Stimulated activated CD4-positive, alpha-beta T cell treated with anti-CD3 and anti-CD28 coated beads, Interleukin-2, amount 100 ng/mL, for 24 hours (primary cell): ENCODE measurements around the gene UBE2H.

Experiments used
- DNase-seq, 2 donors: peaks; one replicate each; pipeline ENCODE4 v3.0.0-alpha.2; 2020

The UBE2H gene

GRCh38 chr7:129950191-129950932 lies 2.4 kb downstream of the UBE2H start:
- no peak for DNase-seq

GRCh38 chr7:129949292-129950133 lies 3.2 kb downstream of the UBE2H start:
- DNase-seq = peak in 1 of 2 donors; percentile 32

- DNase-seq = peak; percentile 73 to 75
Observed at GRCh38 chr7:129948877-129949291, 3.9 kb downstream of the UBE2H start.

- no peak for DNase-seq
Observed at GRCh38 chr7:129948338-129948737, 4.4 kb downstream of the UBE2H start.

GRCh38 chr7:129947701-129948100 lies 5.1 kb downstream of the UBE2H start:
- no peak for DNase-seq

- DNase-seq = no peak
Observed at GRCh38 chr7:129947049-129947448, 5.7 kb downstream of the UBE2H start.

- no peak for DNase-seq
Observed at GRCh38 chr7:129946282-129946681, 6.5 kb downstream of the UBE2H start.

- DNase-seq = no peak
Observed at GRCh38 chr7:129943352-129943751, 9.4 kb downstream of the UBE2H start.

- DNase-seq = no peak
Observed at GRCh38 chr7:129940329-129940728, 12.4 kb downstream of the UBE2H start.

GRCh38 chr7:129939881-129940280 lies 12.9 kb downstream of the UBE2H start:
- DNase-seq = no peak

GRCh38 chr7:129933627-129934026 lies 19.1 kb downstream of the UBE2H start:
- DNase-seq = no peak

GRCh38 chr7:129926618-129927017 lies 26.1 kb downstream of the UBE2H start:
- no peak for DNase-seq

GRCh38 chr7:129925416-129926002 lies 27.3 kb downstream of the UBE2H start:
- no peak for DNase-seq

GRCh38 chr7:129924602-129925001 lies 28.2 kb downstream of the UBE2H start:
- no peak for DNase-seq

GRCh38 chr7:129923709-129924108 lies 29.1 kb downstream of the UBE2H start:
- no peak for DNase-seq

GRCh38 chr7:129919492-129919891 lies 33.3 kb downstream of the UBE2H start:
- no peak for DNase-seq

- DNase-seq = no peak
Observed at GRCh38 chr7:129918922-129919321, 33.8 kb downstream of the UBE2H start.

GRCh38 chr7:129917934-129918333 lies 34.8 kb downstream of the UBE2H start:
- DNase-seq = no peak

- no peak for DNase-seq
Observed at GRCh38 chr7:129914536-129915272, 38.1 kb downstream of the UBE2H start.

GRCh38 chr7:129913428-129913827 lies 39.3 kb downstream of the UBE2H start:
- no peak for DNase-seq

- DNase-seq = no peak
Observed at GRCh38 chr7:129911790-129912189, 41.0 kb downstream of the UBE2H start.

GRCh38 chr7:129909669-129910068 lies 43.1 kb downstream of the UBE2H start:
- no peak for DNase-seq

- no peak for DNase-seq
Observed at GRCh38 chr7:129908181-129908580, 44.6 kb downstream of the UBE2H start.
